Putamen (tissue), 1 donor: Measurements from ENCODE around the gene DDX18.
A peak's percentile ranks its signal among the peaks of the same experiment; 100 is the strongest.

Experiments used
- DNase-seq: peaks from one replicate; pipeline ENCODE4 v3.0.0-alpha.2; 2016; ENCODE audit warnings: low spot score

DDX18 gene

DNA sequence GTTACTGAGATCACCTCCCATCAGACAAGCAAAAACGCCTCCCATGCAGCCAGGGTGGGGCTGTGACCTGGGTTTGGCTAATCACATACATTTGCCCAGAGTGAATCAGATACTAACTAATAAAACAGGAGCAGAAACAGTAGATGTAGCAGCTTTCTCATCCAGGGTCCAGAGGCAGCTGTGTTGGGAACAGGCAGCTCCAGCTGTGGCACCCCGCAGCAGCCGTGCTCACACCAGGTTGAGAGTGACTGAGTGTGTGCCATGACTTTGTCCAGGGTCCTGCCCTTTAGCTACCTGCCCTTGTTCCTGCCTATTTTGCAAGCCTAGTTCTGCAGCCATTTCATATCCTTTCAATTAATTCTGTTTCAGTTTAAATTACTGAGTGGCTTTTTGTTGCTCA lies 20.5 kb downstream of the DDX18 start:
- no peak for DNase-seq

DNA sequence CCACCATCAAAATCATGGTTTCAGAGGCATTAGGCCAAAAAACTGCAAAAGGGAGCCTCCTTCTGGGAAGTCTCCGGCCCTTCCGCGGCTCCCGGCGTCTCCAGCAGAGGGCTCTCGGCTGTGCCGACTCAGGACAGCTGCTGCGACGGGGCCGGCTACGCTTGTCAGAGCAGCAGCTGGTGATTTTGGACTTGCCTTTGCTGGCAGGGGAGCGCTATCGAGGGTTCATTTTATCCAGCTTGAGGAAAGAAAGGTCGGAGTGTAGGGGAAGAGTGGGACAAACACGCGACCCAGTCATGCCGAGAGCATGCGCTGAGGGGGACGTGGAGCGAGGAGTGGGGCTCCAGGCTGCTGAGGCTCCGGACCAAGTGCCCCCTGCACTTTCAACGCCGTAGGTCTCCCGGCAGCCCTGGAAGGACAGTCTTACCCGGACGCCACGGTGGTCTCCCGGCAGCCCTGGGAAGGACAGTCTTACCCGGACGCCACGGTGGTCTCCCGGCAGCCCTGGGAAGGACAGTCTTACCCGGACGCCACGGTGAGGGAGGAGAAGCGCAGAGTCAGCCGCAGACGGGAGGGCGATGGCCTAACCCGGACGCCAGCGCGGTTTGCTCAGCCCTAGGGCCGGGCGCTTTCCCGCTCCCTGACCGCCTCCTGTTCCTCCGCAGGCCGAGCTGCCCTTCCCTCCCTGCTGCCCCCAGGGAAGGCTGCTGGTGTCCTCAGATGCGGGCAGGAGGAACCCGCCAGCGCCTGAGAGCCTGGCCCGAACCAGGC lies 21.7 kb downstream of the DDX18 start:
- DNase-seq = peak; percentile 62

- no peak for DNase-seq
Observed at GRCh38 chr2:117845304-117845703, 30.8 kb downstream of the DDX18 start.

GRCh38 chr2:117850015-117850414 lies 35.5 kb downstream of the DDX18 start:
- DNase-seq = no peak

GRCh38 chr2:117850461-117850860 lies 36.0 kb downstream of the DDX18 start:
- DNase-seq = no peak

DNA sequence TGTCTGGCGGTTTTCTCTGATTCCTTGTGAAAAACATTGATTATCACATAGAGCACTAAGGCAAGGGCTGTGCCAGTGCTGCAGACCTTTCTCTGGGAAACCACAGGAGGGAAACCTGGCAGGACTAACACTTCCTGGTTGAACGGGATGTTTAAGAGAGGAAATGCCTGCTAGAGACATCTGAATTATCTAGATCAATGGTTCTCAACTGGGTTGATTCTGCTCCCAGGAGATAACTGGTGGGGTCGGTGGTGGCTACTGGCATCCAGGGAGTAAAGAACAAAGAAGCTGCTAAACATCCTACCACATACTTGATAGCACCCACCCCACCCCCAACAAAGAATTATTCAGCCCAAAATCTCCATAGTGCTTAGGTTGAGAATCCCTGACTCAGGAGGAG lies 37.5 kb downstream of the DDX18 start:
- no peak for DNase-seq

- no peak for DNase-seq
Observed at GRCh38 chr2:117853316-117853715, 38.8 kb downstream of the DDX18 start.

- no peak for DNase-seq
Observed at GRCh38 chr2:117853873-117854272, 39.4 kb downstream of the DDX18 start.

GRCh38 chr2:117854610-117855009 lies 40.1 kb downstream of the DDX18 start:
- DNase-seq = no peak

- DNase-seq = no peak
Observed at GRCh38 chr2:117855886-117856285, 41.4 kb downstream of the DDX18 start.

GRCh38 chr2:117856415-117857210 lies 42.1 kb downstream of the DDX18 start:
- no peak for DNase-seq

- DNase-seq = no peak
Observed at GRCh38 chr2:117858336-117858735, 43.8 kb downstream of the DDX18 start.

DNA sequence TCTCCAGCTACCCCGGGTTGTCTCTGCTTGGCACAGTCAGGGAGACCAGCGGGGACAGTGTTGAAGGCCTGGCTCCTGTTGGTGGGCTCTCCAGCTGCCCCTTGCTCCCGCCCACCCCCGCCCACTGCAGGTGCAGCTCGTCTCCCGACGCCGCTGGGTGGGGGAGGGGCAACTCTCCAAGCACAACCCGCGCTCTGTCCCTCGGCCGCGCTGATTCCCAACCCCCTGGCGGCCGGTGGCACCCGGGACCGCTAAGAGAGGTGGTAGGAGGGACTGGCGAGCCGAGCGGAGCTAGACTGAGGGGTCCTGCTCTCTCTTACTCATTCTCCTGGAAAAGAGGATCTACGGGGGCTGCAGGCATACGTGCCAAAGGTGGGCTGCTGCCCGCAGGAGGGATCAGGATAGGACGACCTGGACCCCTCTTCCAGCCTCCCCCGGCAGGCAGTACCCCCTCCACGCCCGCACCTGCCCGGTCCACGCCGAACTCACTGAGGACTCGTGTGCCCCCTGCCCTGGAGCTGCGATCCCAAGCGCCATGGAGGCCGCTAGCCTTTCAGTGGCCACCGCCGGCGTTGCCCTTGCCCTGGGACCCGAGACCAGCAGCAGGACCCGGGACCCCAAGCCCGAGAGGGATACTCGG lies 44.5 kb downstream of the DDX18 start:
- DNase-seq = no peak

DNA sequence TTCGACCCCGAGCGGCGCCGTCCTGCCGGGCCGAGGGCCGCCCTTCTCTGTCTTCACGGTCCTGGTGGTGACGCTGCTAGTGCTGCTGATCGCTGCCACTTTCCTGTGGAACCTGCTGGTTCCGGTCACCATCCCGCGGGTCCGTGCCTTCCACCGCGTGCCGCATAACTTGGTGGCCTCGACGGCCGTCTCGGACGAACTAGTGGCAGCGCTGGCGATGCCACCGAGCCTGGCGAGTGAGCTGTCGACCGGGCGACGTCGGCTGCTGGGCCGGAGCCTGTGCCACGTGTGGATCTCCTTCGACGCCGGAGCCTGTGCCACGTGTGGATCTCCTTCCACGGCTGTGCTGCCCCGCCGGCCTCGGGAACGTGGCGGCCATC lies 45.0 kb downstream of the DDX18 start:
- no peak for DNase-seq

DNA sequence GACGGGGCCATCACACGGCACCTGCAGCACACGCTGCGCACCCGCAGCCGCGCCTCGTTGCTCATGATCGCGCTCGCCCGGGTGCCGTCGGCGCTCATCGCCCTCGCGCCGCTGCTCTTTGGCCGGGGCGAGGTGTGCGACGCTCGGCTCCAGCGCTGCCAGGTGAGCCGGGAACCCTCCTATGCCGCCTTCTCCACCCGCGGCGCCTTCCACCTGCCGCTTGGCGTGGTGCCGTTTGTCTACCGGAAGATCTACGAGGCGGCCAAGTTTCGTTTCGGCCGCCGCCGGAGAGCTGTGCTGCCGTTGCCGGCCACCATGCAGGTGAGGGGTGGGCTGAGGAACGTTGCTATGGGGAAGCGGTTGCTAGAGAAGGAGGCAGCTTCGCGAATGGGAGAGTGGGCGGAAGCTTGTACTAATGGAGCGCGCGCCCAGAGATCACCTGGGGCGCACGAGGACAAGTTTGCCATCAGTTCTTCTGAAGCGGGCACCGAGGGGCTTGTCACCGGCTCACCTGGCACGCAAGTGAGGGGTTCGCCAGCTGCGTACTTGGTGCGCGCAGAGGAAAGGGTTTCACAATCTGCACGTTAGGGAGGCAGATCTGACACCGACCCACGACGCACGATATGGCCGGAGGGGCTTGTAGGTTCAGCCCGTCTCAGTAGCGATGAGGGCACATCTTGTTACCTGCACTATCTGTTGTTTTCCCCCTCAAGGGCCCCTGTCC lies 45.6 kb downstream of the DDX18 start:
- DNase-seq = no peak

DNA sequence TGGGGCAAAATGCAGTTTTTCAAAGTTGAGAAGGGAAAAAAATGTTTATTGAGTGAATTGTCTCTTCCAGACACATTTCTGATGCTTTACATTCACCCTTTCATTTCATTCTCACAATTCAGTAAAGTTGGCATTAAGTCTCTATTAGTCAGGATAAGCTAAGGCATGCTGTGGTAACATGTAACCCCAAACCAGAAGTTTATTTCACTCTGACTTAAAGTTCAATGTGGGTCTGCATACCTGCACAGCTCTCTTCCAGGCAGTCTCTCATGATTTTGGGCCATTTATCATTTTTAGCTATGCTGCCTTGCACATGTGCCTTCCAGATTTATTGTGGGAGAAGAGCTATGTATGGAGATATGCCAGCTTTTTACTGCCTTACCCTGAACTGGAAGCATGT lies 48.0 kb downstream of the DDX18 start:
- DNase-seq = no peak

- no peak for DNase-seq
Observed at GRCh38 chr2:117875786-117876185, 61.3 kb downstream of the DDX18 start.

- DNase-seq = no peak
Observed at GRCh38 chr2:117879003-117879402, 64.5 kb downstream of the DDX18 start.
